ENCODE results near the gene USP3.

- TF ChIP-seq EZH2 (IDR thresholded peaks at IDR 0.05; ENCODE audit: insufficient read depth, poor library complexity, severe bottlenecking) (no peak), EZH2phosphoT487 (IDR thresholded peaks at IDR 0.05; ENCODE audit: insufficient read depth, low read depth) (no peak)
Observed at GRCh38 chr15:63612300-63612699, 107.9 kb downstream of the USP3 start.

Data from GM23248 (cell line).